Panc1 (cell line): ENCODE data around the gene WFS1. TPM values are rescaled to one million over a fixed set of nuclear protein-coding genes. Genes with fewer than 3 reads are reported as not detected.
A peak's percentile ranks its signal among the peaks of the same experiment; 100 is the strongest.

ENCODE experiments used
- ATAC-seq: fragments of 200-7000 bp; cut with Tn5 transposase; 2 replicates; pipeline ENCODE4 v1.9.1; 2020; ENCODE audit warnings: mild to moderate bottlenecking, moderate library complexity
- BruUV-seq: library from RNA; stranded (reverse); fragments of 400-500 nt; replicated peaks from 2 replicates; lab custom pipeline; 2021; lab: Mats Ljungman, UMichigan
- CTCF ChIA-PET: fragments of 300-600 bp; sonication (Branson Sonifier 250); formaldehyde crosslinking; loops from one replicate; lab custom pipeline; 2022; ENCODE audit warnings: antibody characterized with exemption; lab: Charles Lee
- POLR2A ChIA-PET: fragments of 300-600 bp; sonication (Branson Sonifier 250); formaldehyde crosslinking; loops from one replicate; lab custom pipeline; 2022; ENCODE audit warnings: antibody characterized with exemption; lab: Charles Lee
- DNase-seq: peaks from one replicate; pipeline ENCODE4 v3.0.0-alpha.2; 2010; ENCODE audit warnings: low read depth, low spot score
- H3K27ac ChIP-seq: 2 replicates; pipeline ENCODE4 v1.5.1; 2011; ENCODE audit warnings: mild to moderate bottlenecking, low read length, inconsistent platforms
- H3K27me3 ChIP-seq: fragments of 200-500 bp; sonication (Bioruptor generic); 2 replicates; pipeline ENCODE4 v1.6.0; 2014; ENCODE audit warnings: low read length, inconsistent platforms; ENCODE audit not compliant: control insufficient read depth, insufficient read depth
- H3K36me3 ChIP-seq: fragments of 200-500 bp; sonication (Bioruptor generic); 2 replicates; pipeline ENCODE4 v1.5.1; 2014; ENCODE audit warnings: inconsistent platforms, mild to moderate bottlenecking, low read length, moderate library complexity; ENCODE audit not compliant: control insufficient read depth, insufficient read depth
- H3K4me1 ChIP-seq: 2 replicates; pipeline ENCODE4 v1.5.1; 2011; ENCODE audit warnings: inconsistent platforms, mild to moderate bottlenecking, low read length, moderate library complexity; ENCODE audit not compliant: control insufficient read depth, insufficient read depth
- H3K4me3 ChIP-seq, 2 experiments: 2 replicates each; pipeline ENCODE4 v1.5.1; 2011 to 2012; ENCODE audit warnings: low read depth in 2 of 2, low read length in 2 of 2, mild to moderate bottlenecking in 2 of 2, inconsistent platforms in 1 of 2, moderate library complexity in 1 of 2
- H3K9me3 ChIP-seq: fragments of 200-500 bp; sonication (Bioruptor generic); 2 replicates; pipeline ENCODE4 v1.5.1; 2014; ENCODE audit warnings: low read depth, mild to moderate bottlenecking, inconsistent platforms, low read length, moderate library complexity; ENCODE audit not compliant: control insufficient read depth, insufficient read depth
- POLR2AphosphoS5 ChIP-seq: IDR thresholded peaks from 2 replicates; pipeline ENCODE4 v1.6.1; 2012; ENCODE audit warnings: mild to moderate bottlenecking, low read depth, low read length, moderate library complexity
- REST ChIP-seq, 2 experiments: IDR thresholded peaks; 2 replicates each; pipeline ENCODE4 v1.6.1; 2011 to 2012; ENCODE audit warnings: low read depth in 2 of 2, control low read depth in 1 of 2, low read length in 1 of 2, mild to moderate bottlenecking in 1 of 2, moderate library complexity in 1 of 2; ENCODE audit not compliant: insufficient read depth in 1 of 2
- SIN3A ChIP-seq: IDR thresholded peaks from 2 replicates; pipeline ENCODE4 v1.6.1; 2012; ENCODE audit warnings: low read depth, mild to moderate bottlenecking, low read length, moderate library complexity, borderline replicate concordance; ENCODE audit not compliant: insufficient read depth
- TCF7L2 ChIP-seq: IDR thresholded peaks from 2 replicates; pipeline ENCODE4 v1.6.1; 2011; ENCODE audit warnings: mild to moderate bottlenecking, low read depth, low read length, inconsistent platforms
- in situ Hi-C: cut with HindIII; loops from 2 replicates; pipeline ENCODE4 v1.10.0; 2016; ENCODE audit warnings: low sequenced_read_pairs, low pct_unique_long_range_greater_than_20kb
- intact Hi-C: fragments of 100-400 bp; cut with micrococcal nuclease; formaldehyde crosslinking; loops from one replicate; pipeline ENCODE4 v1.10.0; 2022; ENCODE audit not compliant: unreplicated experiment
- total RNA-seq: library from RNA; stranded (reverse); gene quantifications from one replicate; pipeline ENCODE4 v1.2.1, GENCODE V29; 2021; ENCODE audit not compliant: unreplicated experiment
- TF ChIP-seq, protein P1 (sequence below): fragments of 450-650 bp; IDR thresholded peaks from 2 replicates; pipeline ENCODE4 v1.5.1; 2017; ENCODE audit warnings: mild to moderate bottlenecking

The WFS1 gene
- total RNA-seq, 1 experiment from 2014 or later: 67.5 TPM

GRCh38 chr4:6308899-6309643 lies 39.4 kb downstream of the WFS1 start:
- BruUV-seq: no TSS peak
- in situ Hi-C loops: no loop called here
- H3K36me3 ChIP-seq: no peaks in the 10 kb centered on the region
- H3K27ac ChIP-seq: 0 out of 2 replicates have a peak overlapping the region, but pooled peaks have one; percentile 12
- TF ChIP-seq POLR2AphosphoS5: no peak
- TF ChIP-seq REST (IDR thresholded peaks at IDR 0.05; ENCODE audit: insufficient read depth in 1 of 2, low read depth in 2 of 2, low read length in 1 of 2): no peak
- 0 out of 2 replicates have a peak, but pooled peaks have one; percentile 29 for TF ChIP-seq SIN3A
- TF ChIP-seq, protein P1, sequence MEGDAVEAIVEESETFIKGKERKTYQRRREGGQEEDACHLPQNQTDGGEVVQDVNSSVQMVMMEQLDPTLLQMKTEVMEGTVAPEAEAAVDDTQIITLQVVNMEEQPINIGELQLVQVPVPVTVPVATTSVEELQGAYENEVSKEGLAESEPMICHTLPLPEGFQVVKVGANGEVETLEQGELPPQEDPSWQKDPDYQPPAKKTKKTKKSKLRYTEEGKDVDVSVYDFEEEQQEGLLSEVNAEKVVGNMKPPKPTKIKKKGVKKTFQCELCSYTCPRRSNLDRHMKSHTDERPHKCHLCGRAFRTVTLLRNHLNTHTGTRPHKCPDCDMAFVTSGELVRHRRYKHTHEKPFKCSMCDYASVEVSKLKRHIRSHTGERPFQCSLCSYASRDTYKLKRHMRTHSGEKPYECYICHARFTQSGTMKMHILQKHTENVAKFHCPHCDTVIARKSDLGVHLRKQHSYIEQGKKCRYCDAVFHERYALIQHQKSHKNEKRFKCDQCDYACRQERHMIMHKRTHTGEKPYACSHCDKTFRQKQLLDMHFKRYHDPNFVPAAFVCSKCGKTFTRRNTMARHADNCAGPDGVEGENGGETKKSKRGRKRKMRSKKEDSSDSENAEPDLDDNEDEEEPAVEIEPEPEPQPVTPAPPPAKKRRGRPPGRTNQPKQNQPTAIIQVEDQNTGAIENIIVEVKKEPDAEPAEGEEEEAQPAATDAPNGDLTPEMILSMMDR: no peak; the same call in 1 of the 2 replicates
- peaks cover 7% of the 10 kb centered on the region; the same call in 1 of the 2 replicates for H3K4me1 ChIP-seq
- no peak for DNase-seq
- ATAC-seq: peak; percentile 93
- ChIA-PET POLR2A (no interaction called here), CTCF (interaction anchor here (1.1 to 1.3 kb wide), 2 partner anchors 25 to 45 kb away, joined by 3 read pairs; no protein-coding TSS in a partner anchor)
- peak overlapping the region; percentile 45 to 52 for H3K4me3 ChIP-seq
- H3K9me3 ChIP-seq: no peaks in the 10 kb centered on the region
- intact Hi-C loops: no loop called here
- H3K27me3 ChIP-seq: no peaks in the 10 kb centered on the region

DNA sequence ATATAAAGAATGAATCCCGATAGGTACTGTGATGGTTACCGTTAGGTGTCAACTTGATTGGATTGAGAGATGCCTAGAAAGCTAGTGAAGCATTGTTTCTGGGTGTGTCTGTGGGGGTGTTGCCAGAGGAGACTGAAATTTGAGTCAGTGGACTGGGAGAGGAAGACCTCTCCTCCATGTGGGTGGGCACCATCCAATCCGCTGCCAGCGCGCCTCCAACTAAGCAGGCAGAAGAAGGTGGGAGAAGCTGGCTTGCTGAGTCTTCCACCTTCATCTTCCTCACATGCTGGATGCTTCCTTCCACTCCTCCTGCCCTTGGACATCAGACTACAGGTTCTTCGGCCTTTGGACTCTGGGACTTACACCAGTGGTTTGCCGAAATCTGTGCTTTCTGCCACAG lies 40.1 kb downstream of the WFS1 start:
- peaks cover 7% of the 10 kb centered on the region; the same call in 1 of the 2 replicates for H3K4me1 ChIP-seq
- TF ChIP-seq TCF7L2 (no peak), POLR2AphosphoS5 (no peak), SIN3A (no peak), REST (IDR thresholded peaks at IDR 0.05; ENCODE audit: insufficient read depth in 1 of 2, low read depth in 2 of 2, low read length in 1 of 2) (no peak)
- TF ChIP-seq, protein P1: no peak
- H3K36me3 ChIP-seq: no peaks in the 10 kb centered on the region
- in situ Hi-C loops (no loop called here), intact Hi-C loops (no loop called here)
- H3K9me3 ChIP-seq: no peaks in the 10 kb centered on the region
- POLR2A ChIA-PET: no interaction called here
- no peak for ATAC-seq
- BruUV-seq: no TSS peak
- no peak overlapping the region for H3K27ac ChIP-seq
- peak overlapping the region; percentile 45 to 52 for H3K4me3 ChIP-seq
- DNase-seq: no peak
- CTCF ChIA-PET: no interaction called here
- no peaks in the 10 kb centered on the region for H3K27me3 ChIP-seq
